Coronary artery (tissue), 2 donors: ENCODE measurements around the gene FOXO3.

ENCODE experiments used
- DNase-seq: peaks from one replicate; pipeline ENCODE4 v3.0.0-alpha.2; 2017; ENCODE audit warnings: low spot score
- H3K27ac ChIP-seq, 2 donors: fragments of 200-600 bp; sonication (generic); one replicate each; pipeline ENCODE4 v1.5.1; 2016 to 2019
- H3K4me3 ChIP-seq: fragments of 200-600 bp; sonication (generic); 2 replicates; pipeline ENCODE4 v1.5.1; 2016; ENCODE audit warnings: mild to moderate bottlenecking, moderate library complexity
- TF ChIP-seq, protein P1 (sequence below): fragments of 200-600 bp; sonication (generic); IDR thresholded peaks from one replicate; pipeline ENCODE4 v1.5.1; 2019; ENCODE audit warnings: antibody characterized with exemption

The FOXO3 gene

DNA sequence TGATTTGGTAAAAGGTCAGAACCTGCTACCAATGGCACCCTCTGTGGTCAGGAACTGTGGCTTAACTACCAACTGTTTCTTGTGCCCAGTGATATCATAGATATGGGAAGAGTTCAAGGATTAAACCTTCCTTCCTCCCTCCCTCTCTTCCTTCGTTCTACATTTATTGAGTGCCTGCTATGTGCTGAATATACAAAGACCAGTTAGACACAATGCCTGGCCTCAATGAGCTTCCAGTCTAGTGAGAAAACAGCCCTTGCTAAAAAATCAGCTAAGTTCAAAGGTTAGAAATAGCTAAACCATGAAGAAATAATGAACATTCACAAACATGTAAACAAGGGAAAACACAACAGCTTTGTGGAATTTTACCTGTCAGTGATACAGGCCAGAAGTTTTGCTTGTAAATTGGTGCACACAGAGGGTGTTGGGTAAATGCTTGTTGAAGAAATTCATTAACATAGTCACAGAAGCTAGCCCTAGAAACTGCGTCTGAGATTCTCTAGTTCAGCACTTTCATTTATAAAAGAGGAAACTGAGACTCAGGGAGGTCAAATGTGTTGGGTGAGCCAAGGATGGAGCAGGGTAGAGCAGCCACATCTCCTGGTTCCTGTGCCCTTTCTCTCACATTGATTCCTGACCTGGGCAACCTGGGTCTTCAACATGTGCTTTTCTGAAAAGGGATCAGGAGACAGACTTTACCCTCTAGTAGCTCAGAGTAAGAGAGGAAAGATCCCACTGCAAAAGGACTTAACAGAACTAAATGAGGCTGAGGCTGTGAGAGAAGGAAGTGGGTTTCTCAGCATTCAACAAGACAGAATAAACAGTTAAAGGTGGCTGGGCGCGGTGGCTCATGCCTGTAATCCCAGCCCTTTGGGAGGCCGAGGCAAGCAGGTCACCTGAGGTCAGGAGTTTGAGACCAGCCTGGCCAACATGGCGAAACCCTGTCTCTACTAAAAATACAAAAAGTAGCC is 14.4 kb upstream of the FOXO3 start:
- Histone ChIP-seq H3K4me3 (no peak overlapping the region), H3K27ac (no peak overlapping the region)
- TF ChIP-seq, protein P1, sequence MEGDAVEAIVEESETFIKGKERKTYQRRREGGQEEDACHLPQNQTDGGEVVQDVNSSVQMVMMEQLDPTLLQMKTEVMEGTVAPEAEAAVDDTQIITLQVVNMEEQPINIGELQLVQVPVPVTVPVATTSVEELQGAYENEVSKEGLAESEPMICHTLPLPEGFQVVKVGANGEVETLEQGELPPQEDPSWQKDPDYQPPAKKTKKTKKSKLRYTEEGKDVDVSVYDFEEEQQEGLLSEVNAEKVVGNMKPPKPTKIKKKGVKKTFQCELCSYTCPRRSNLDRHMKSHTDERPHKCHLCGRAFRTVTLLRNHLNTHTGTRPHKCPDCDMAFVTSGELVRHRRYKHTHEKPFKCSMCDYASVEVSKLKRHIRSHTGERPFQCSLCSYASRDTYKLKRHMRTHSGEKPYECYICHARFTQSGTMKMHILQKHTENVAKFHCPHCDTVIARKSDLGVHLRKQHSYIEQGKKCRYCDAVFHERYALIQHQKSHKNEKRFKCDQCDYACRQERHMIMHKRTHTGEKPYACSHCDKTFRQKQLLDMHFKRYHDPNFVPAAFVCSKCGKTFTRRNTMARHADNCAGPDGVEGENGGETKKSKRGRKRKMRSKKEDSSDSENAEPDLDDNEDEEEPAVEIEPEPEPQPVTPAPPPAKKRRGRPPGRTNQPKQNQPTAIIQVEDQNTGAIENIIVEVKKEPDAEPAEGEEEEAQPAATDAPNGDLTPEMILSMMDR, result no peak
- no peak for DNase-seq

DNA sequence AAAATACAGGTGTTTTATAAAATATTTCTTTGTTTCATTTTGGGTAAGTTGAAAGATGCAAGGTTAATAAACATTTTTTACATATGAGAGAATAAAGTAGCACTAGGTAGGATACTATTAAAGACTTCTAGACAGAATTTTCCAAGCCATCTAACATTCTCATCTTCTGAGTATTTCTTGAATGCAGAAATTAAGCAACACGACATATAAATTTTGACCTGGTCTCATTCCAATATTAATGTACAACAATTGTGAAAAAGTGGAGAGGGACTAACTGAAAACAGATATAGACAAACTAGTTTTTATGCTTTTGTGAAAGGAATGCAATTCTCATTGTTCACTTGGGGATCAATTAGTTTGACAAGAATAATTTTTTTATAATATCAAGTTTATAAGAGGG is 11.5 kb upstream of the FOXO3 start:
- no peak for DNase-seq

DNA sequence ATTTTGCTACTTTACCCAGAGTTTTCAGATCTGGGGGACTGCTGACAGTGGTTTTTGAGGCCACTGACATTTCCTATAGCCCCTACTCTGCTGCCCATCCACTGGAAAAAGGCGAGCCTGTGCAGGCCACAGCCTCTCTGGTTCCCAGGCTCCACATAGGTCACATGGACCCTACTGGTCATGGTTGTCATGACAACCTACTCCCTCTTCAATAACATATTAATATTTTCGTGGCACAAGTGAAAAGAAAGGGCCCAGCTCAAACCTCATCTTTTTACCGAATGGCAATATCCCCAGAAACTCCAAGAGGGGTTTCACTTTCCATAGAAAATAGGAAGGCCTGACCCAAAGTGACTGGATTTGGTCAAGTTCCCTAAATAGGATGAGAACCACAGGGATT is 11.0 kb upstream of the FOXO3 start:
- H3K4me3 ChIP-seq, result no peak overlapping the region
- no peak overlapping the region for H3K27ac ChIP-seq
- TF ChIP-seq, protein P1, result no peak
- no peak for DNase-seq

More for the DNA sequence above, 11.5 kb upstream of the FOXO3 start:
- Histone ChIP-seq H3K4me3 (no peak overlapping the region), H3K27ac (no peak overlapping the region)
- TF ChIP-seq, protein P1, result no peak

DNA sequence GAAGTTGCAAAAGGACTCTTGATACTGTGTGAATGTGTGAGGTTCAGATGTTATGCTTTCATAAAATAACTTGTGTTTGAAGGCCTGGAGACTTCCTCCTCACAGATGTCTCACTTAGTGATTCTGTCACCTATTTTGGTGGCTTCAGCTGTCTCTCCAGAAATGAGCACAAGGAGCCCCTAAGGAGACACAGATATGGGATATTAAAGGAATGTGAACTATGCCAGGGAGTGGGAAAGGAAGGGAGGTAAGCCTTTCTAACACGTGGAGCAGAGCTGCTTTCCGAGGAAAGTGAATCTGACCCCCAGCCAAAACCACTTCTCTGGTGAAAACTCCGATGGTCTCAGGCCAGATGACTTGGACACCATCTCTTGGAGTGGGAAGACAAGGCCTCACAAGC is 10.5 kb upstream of the FOXO3 start:
- TF ChIP-seq, protein P1, result no peak
- no peak overlapping the region for H3K27ac ChIP-seq
- H3K4me3 ChIP-seq, result no peak overlapping the region
- no peak for DNase-seq

DNA sequence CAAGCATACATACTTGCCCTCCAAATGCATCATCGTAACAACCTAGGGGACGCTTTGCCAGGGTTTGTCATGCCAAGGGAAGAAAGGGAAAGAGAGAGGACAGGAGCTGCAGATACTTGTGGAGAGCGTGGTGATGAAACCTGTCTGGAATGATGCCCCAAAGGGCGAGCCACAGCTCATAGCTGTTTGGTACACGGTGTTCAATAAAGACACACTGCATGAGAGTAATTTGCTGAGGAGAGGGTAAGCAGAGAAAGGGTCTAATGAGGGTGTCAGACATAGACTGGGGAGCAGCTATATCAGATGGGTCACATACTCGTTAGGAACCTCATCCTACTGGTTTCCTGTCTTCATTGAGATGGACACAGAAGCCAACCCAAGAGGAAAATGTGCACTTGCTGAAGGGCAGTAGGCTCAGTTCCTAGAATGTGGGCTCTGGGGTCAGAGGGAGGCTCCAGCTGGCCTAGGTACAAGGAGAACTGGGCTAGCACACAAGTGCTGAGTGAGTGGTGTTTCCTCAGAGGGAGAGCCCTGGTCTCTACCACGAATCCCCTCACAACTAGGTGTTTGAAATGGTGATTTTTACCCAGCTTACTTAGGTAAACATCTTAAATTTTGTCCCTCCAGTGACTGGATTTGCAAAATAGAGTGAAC is 5.2 kb upstream of the FOXO3 start:
- TF ChIP-seq, protein P1, result no peak
- Histone ChIP-seq H3K4me3 (no peak overlapping the region), H3K27ac (peak overlapping the region in 1 of 2 donors; percentile 98)
- DNase-seq, result no peak

DNA sequence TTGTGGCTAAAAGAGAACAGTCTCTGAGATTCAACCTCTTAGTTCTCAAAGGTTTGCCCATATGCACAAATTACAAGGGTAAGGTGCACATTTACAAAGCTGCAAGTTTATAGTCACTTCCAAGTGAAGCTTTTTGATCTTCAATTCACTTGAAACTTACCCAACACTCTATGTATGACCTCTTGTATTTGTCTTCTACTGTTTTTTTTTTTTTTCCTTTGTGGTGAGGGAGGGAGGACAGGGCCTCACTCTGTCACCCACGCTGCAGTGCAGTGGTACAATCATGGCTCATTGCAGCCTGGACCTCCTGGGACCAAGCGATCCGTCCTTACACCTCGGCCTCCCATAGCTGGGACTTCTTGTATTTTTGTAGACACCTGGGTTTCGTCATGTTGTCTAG is 4.5 kb upstream of the FOXO3 start:
- TF ChIP-seq, protein P1, result no peak
- H3K4me3 ChIP-seq, result no peak overlapping the region
- H3K27ac ChIP-seq, result peak overlapping the region; percentile 91 to 98
- DNase-seq, result no peak
